H1 (cell line): ENCODE data around the gene MACROH2A1. TPM values are rescaled to one million over a fixed set of nuclear protein-coding genes. Genes with fewer than 3 reads are reported as not detected.

Source experiments
- GTF2F1 ChIP-seq: IDR thresholded peaks from 2 replicates; pipeline ENCODE4 v1.6.1; 2012; ENCODE audit warnings: low read depth, low read length, improper control_type of control experiment, borderline replicate concordance
- SAP30 ChIP-seq: fragments of 300-600 bp; sonication (generic); IDR thresholded peaks from 2 replicates; pipeline ENCODE4 v1.7.1; 2012; ENCODE audit warnings: low read length, moderate library complexity, mild to moderate bottlenecking, inconsistent platforms; ENCODE audit not compliant: insufficient read depth, insufficient replicate concordance
- TAF1 ChIP-seq: IDR thresholded peaks from 2 replicates; pipeline ENCODE4 v1.6.1; 2011; ENCODE audit warnings: mild to moderate bottlenecking, low read depth, low read length
- TAF7 ChIP-seq: optimal IDR thresholded peaks from 2 replicates; pipeline ENCODE3; 2011; ENCODE audit warnings: low read depth, mild to moderate bottlenecking, inconsistent platforms, low read length, moderate library complexity, borderline replicate concordance
- polyA plus RNA-seq, 7 experiments: library from polyadenylated mRNA; depleted of rRNA in 3 of 7; stranded (reverse) in 5 of 7; unstranded in 2 of 7; fragments of >200 nt in 5 of 7; fragments of 200-250 nt in 2 of 7; gene quantifications; 1 replicate in 5 of 7; 2 replicates in 1 of 7; 4 replicates in 1 of 7; pipeline versions ENCODE4 v1.2.1 to v1.2.3, GENCODE V29; 2011 to 2013; ENCODE audit warnings: missing spikeins in 2 of 7, mixed read lengths in 2 of 7
- total RNA-seq: library from RNA; stranded (reverse); fragmentation: NEBNext Ultra II Directional; extraction: Animal tissue kit (Norgen Biotek cat#: 25700); gene quantifications from 2 replicates; pipeline ENCODE4 v1.2.1, GENCODE V29; 2021

MACROH2A1 gene
- total and polyA plus RNA-seq, 2 of the 8 experiments (the other 6 are each of a cell fraction or from before 2014, with no cell fraction given) = 60.0 to 92.3 TPM

DNA sequence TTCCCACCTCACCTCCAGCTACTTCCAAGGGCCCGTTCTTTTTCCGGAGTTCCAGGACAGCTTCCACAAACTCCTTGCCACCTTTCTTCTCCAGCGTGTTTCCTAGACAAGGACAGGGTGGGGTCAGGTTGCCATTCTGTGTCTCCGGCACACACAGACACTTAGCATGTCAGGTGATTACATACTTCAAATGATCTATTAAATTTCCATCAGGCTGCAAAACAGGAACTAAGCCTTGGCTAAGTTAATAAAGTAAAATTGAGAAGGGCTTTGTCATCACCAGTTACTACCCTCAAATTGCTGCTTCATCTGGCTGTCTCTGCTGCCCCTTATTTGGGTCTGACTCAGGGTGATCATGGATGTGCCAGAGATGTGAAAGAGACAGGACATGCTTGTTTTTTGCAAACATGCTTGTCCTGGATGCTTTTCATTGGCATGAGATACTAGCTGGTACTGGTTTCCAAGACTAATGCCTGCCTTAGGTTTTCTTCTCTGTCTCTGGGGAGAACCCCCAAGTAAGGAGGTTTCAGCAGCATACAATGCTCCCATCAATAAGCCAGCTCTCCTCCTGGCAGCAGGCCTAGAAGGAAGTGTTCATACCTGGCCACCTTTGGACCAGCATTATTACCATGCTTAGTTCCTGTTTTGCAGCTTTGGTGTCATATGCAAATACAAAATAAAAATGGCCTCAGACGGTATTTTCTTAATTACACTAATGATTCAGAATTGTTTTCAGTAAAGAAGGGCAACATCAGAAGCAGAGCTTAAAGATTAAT, 52.9 kb downstream of the MACROH2A1 start (continued):
- no peak for TF ChIP-seq TAF1
- TF ChIP-seq TAF7 = no peak
- no peak for TF ChIP-seq SAP30
- no peak for TF ChIP-seq GTF2F1
